Smooth muscle cell (in vitro differentiated cells): ENCODE measurements around the gene TTC28. TPM values are rescaled to one million over a fixed set of nuclear protein-coding genes. Genes with fewer than 3 reads are reported as not detected.

ENCODE experiments used
- DNase-seq: peaks from one replicate; lab custom pipeline; 2025; ENCODE audit not compliant: unreplicated experiment; lab: John Stamatoyannopoulos, UW
- H2AFZ ChIP-seq: fragments of 200-600 bp; sonication (generic); 2 replicates; pipeline ENCODE4 v1.6.0; 2016; ENCODE audit warnings: antibody characterized with exemption, low read depth, mild to moderate bottlenecking
- H3F3A ChIP-seq: fragments of 200-600 bp; sonication (generic); 2 replicates; pipeline ENCODE4 v1.6.0; 2017; ENCODE audit warnings: antibody characterized with exemption, low read depth
- H3K27ac ChIP-seq: fragments of 200-600 bp; sonication (generic); 2 replicates; pipeline ENCODE4 v1.5.1; 2016; ENCODE audit warnings: low read depth, mild to moderate bottlenecking
- H3K27me3 ChIP-seq: fragments of 200-600 bp; sonication (generic); 2 replicates; pipeline ENCODE4 v1.6.1; 2016; ENCODE audit warnings: low read depth, mild to moderate bottlenecking
- H3K36me3 ChIP-seq: fragments of 200-600 bp; sonication (generic); 2 replicates; pipeline ENCODE4 v1.5.1; 2016; ENCODE audit warnings: low read depth
- H3K4me1 ChIP-seq: fragments of 200-600 bp; sonication (generic); 2 replicates; pipeline ENCODE4 v1.5.1; 2016; ENCODE audit warnings: low read depth
- H3K4me2 ChIP-seq: fragments of 200-600 bp; sonication (generic); 2 replicates; pipeline ENCODE4 v1.6.0; 2016; ENCODE audit warnings: mild to moderate bottlenecking
- H3K4me3 ChIP-seq: fragments of 200-600 bp; sonication (generic); 2 replicates; pipeline ENCODE4 v1.5.1; 2016; ENCODE audit warnings: mild to moderate bottlenecking
- H3K79me2 ChIP-seq: fragments of 200-600 bp; sonication (generic); 2 replicates; pipeline ENCODE4 v1.6.0; 2016; ENCODE audit warnings: low read depth, mild to moderate bottlenecking
- H3K9ac ChIP-seq: fragments of 200-600 bp; sonication (generic); 2 replicates; pipeline ENCODE4 v1.6.0; 2016; ENCODE audit warnings: low read depth
- H3K9me3 ChIP-seq: fragments of 200-600 bp; sonication (generic); replicated peaks from 2 replicates; pipeline ENCODE4 v1.5.1; 2016; ENCODE audit warnings: low read depth
- H4K20me1 ChIP-seq: fragments of 200-600 bp; sonication (generic); 2 replicates; pipeline ENCODE4 v1.6.0; 2016; ENCODE audit warnings: low read depth
- CTCF ChIP-seq: fragments of 200-600 bp; sonication (generic); IDR thresholded peaks from 2 replicates; pipeline ENCODE4 v1.5.1; 2017; ENCODE audit warnings: borderline replicate concordance, mild to moderate bottlenecking, antibody characterized with exemption; ENCODE audit not compliant: insufficient read depth, poor library complexity, severe bottlenecking
- WGBS: methylation state at CpG from one replicate; pipeline ENCODE4 v1.1.7; 2016; ENCODE audit warnings: low lambda C conversion rate; 5-methylcytosine and 5-hydroxymethylcytosine counted together
- polyA plus RNA-seq: library from polyadenylated mRNA; unstranded; fragments of >200 nt; fragmentation: Nextera tagmentation; extraction: Ambion mirVana; gene quantifications from 2 replicates; pipeline ENCODE4 v1.2.1, GENCODE V29; 2016
- total RNA-seq: library from RNA; depleted of rRNA; stranded (reverse); fragments of >200 nt; gene quantifications from 2 replicates; pipeline ENCODE4 v1.2.3, GENCODE V29; 2014

The TTC28 gene
- total and polyA plus RNA-seq, 2 experiments from 2014 or later: 6.3 to 17.9 TPM

GRCh38 chr22:28021998-28022660 lies 657.5 kb downstream of the TTC28 start:
- H3K27ac ChIP-seq: no peak overlapping the region
- H3F3A ChIP-seq: no peaks in the 10 kb centered on the region
- no peaks in the 10 kb centered on the region for H3K9me3 ChIP-seq
- no peak for TF ChIP-seq CTCF
- no peak overlapping the region for H3K9ac ChIP-seq
- no peaks in the 10 kb centered on the region for H3K4me1 ChIP-seq
- H3K36me3 ChIP-seq: no peaks in the 10 kb centered on the region
- H3K4me2 ChIP-seq: no peak overlapping the region
- no peak overlapping the region for H3K4me3 ChIP-seq
- no peaks in the 10 kb centered on the region for H3K27me3 ChIP-seq
- H4K20me1 ChIP-seq: peaks cover 7% of the 10 kb centered on the region
- H2AFZ ChIP-seq: no peak overlapping the region
- 96% methylated on average over 7 of the region's 7 CpGs for WGBS
- no peaks in the 10 kb centered on the region for H3K79me2 ChIP-seq
- no peak for DNase-seq

GRCh38 chr22:28021116-28021997 lies 658.3 kb downstream of the TTC28 start:
- H4K20me1 ChIP-seq: peaks cover 7% of the 10 kb centered on the region
- H3K9me3 ChIP-seq: no peaks in the 10 kb centered on the region
- peaks cover under 1% of the 10 kb centered on the region for H3K4me1 ChIP-seq
- H3K79me2 ChIP-seq: no peaks in the 10 kb centered on the region
- H3K4me2 ChIP-seq: no peak overlapping the region
- H3K36me3 ChIP-seq: no peaks in the 10 kb centered on the region
- no peaks in the 10 kb centered on the region for H3F3A ChIP-seq
- H2AFZ ChIP-seq: no peak overlapping the region
- H3K4me3 ChIP-seq: no peak overlapping the region
- H3K27me3 ChIP-seq: no peaks in the 10 kb centered on the region
- TF ChIP-seq CTCF: no peak
- no peak for DNase-seq
- no peak overlapping the region for H3K9ac ChIP-seq
- WGBS: 87% methylated on average over 15 of the region's 15 CpGs
- H3K27ac ChIP-seq: no peak overlapping the region

- Histone ChIP-seq H3K4me3 (peak overlapping the region; percentile 4), H3K4me1 (peaks cover 9% of the 10 kb centered on the region), H3K27me3 (no peaks in the 10 kb centered on the region), H3K9me3 (no peaks in the 10 kb centered on the region), H4K20me1 (peaks cover 7% of the 10 kb centered on the region), H2AFZ (no peak overlapping the region), H3F3A (no peaks in the 10 kb centered on the region), H3K9ac (no peak overlapping the region), H3K27ac (no peak overlapping the region), H3K4me2 (peak overlapping the region; percentile 40), H3K36me3 (no peaks in the 10 kb centered on the region), H3K79me2 (no peaks in the 10 kb centered on the region)
- DNase-seq: peak; percentile 34
- WGBS: 46% methylated on average over 20 of the region's 20 CpGs
- TF ChIP-seq CTCF: peak; percentile 90
Measured at GRCh38 chr22:28019881-28020861, 659.5 kb downstream of the TTC28 start.
